Mesendoderm (in vitro differentiated cells): ENCODE data around the gene SLC35A1. TPM values are rescaled to one million over a fixed set of nuclear protein-coding genes. Genes with fewer than 3 reads are reported as not detected.

Source experiments
- DNase-seq: peaks from one replicate; pipeline ENCODE4 v3.0.0; 2013
- H2AK5ac ChIP-seq: 2 replicates; pipeline ENCODE4 v1.6.1; 2013; ENCODE audit warnings: low read length, inconsistent platforms
- H2BK120ac ChIP-seq: 2 replicates; pipeline ENCODE4 v1.6.1; 2013; ENCODE audit warnings: low read depth, mild to moderate bottlenecking, low read length, moderate library complexity, mixed read lengths
- H2BK15ac ChIP-seq: replicated peaks from 2 replicates; pipeline ENCODE4 v1.6.1; 2013; ENCODE audit warnings: low read depth, mild to moderate bottlenecking, moderate library complexity
- H2BK5ac ChIP-seq: 2 replicates; pipeline ENCODE4 v1.6.1; 2013; ENCODE audit warnings: low read length, inconsistent platforms
- H3K18ac ChIP-seq: 2 replicates; pipeline ENCODE4 v1.6.1; 2013; ENCODE audit warnings: mild to moderate bottlenecking, low read length, mixed read lengths
- H3K23ac ChIP-seq: one replicate; pipeline ENCODE4 v1.6.1; 2013; ENCODE audit warnings: low read length
- H3K27ac ChIP-seq: 2 replicates; pipeline ENCODE4 v1.5.1; 2013; ENCODE audit warnings: low read depth, mild to moderate bottlenecking, inconsistent platforms, low read length, moderate library complexity
- H3K27me3 ChIP-seq: 2 replicates; pipeline ENCODE4 v1.6.1; 2013; ENCODE audit warnings: low read length, control low read depth, mild to moderate bottlenecking, inconsistent platforms; ENCODE audit not compliant: insufficient read depth, poor library complexity
- H3K36me3 ChIP-seq: 2 replicates; pipeline ENCODE4 v1.6.1; 2013; ENCODE audit warnings: low read length, inconsistent platforms; ENCODE audit not compliant: control insufficient read depth, insufficient read depth
- H3K4ac ChIP-seq: one replicate; pipeline ENCODE4 v1.6.1; 2013; ENCODE audit warnings: low read depth, mild to moderate bottlenecking, low read length, moderate library complexity
- H3K4me1 ChIP-seq: 2 replicates; pipeline ENCODE4 v1.6.1; 2013; ENCODE audit warnings: low read depth, low read length, inconsistent platforms; ENCODE audit not compliant: control insufficient read depth
- H3K4me2 ChIP-seq: 2 replicates; pipeline ENCODE4 v1.6.1; 2013; ENCODE audit warnings: low read length
- H3K4me3 ChIP-seq: 2 replicates; pipeline ENCODE4 v1.5.1; 2013; ENCODE audit warnings: mild to moderate bottlenecking, low read length
- H3K56ac ChIP-seq: one replicate; pipeline ENCODE4 v1.6.1; 2013; ENCODE audit warnings: low read length
- H3K79me1 ChIP-seq: 2 replicates; pipeline ENCODE4 v1.6.1; 2013; ENCODE audit warnings: low read length, inconsistent platforms
- H3K79me2 ChIP-seq: 2 replicates; pipeline ENCODE4 v1.6.1; 2013; ENCODE audit warnings: mild to moderate bottlenecking, low read length; ENCODE audit not compliant: control insufficient read depth, insufficient read depth
- H3K9ac ChIP-seq: 2 replicates; pipeline ENCODE4 v1.6.1; 2013; ENCODE audit warnings: low read length, inconsistent platforms
- H4K5ac ChIP-seq: one replicate; pipeline ENCODE4 v1.6.1; 2013; ENCODE audit warnings: low read length
- H4K8ac ChIP-seq: one replicate; pipeline ENCODE4 v1.6.1; 2013; ENCODE audit warnings: low read depth, mild to moderate bottlenecking, control low read depth, low read length, moderate library complexity
- WGBS: extraction: QIAGEN DNeasy Blood & Tissue Kit; methylation state at CpG from one replicate; pipeline ENCODE4 v1.1.7; 2013; ENCODE audit warnings: low lambda C conversion rate, missing lambda C conversion rate; ENCODE audit not compliant: insufficient coverage; ENCODE audit errors: extremely low coverage; 5-methylcytosine and 5-hydroxymethylcytosine counted together
- polyA plus RNA-seq, 2 experiments: library from polyadenylated mRNA; stranded (reverse); fragments of 200-250 nt; gene quantifications; one replicate each; pipeline ENCODE4 v1.2.3, GENCODE V29; 2013

The SLC35A1 gene
- 3.0 TPM for polyA plus RNA-seq (2013, experiment 1 of 2)
- polyA plus RNA-seq (2013, experiment 2 of 2) = 3.3 TPM

DNA sequence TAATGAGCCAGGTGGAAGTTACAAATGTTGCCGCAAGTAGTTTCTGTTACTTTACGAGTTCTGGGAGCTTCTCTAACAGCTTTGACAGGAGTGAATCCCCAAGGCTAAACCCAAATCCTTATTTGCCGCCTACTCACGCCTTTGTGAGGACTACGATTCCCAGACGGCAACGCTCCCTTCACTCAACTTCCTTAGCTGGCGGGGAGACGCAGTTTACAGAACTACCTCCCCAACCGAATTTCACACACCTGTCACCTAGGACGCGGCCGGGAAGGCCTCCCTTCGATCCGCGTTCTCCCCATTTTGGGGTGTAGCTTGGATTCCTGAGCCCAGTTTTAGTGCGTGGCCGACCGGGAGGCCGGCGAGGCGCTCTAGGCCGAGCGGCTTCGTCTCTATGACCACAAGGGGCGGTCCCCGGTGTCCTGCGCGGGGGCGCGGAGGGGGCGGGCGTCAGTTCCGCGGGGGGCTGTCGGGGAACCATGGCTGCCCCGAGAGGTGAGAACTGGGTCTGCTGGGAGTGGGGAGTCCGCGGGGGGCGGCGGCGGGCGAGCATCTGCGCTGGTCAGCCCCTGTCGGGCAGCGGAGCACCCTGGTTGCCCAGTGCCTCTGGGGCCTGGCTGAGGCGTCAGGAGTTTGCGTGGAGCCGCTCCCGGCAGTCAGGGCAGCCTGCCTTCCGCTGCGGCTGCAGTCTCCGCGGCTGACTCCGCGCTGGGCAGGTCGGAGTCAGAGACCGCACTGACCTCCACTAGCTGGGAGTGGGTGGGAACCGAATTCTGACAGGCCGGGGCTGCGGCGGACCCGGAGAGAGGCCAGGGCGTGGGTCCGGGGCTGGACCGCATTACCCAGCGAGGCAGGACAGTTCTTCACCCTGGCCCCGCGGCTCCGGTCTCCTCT is at the start of gene SLC35A1:
Gene SLC35A1, plus strand, starts transcription at position 450 of the 894 bp plus-strand sequence. Its CDS starts 30 bp downstream, at position 480.
- Histone ChIP-seq H3K4me1 (no peaks in the 10 kb centered on the region), H3K9ac (peak within 1 kb of the TSS; percentile 93), H3K4ac (no peak within 1 kb of the TSS), H3K27ac (peak within 1 kb of the TSS; percentile 56), H3K79me1 (no peaks in the 10 kb centered on the region), H2BK120ac (no peak within 1 kb of the TSS), H4K5ac (no peak within 1 kb of the TSS), H3K27me3 (no peaks in the 10 kb centered on the region), H3K18ac (peak within 1 kb of the TSS; percentile 23), H2BK15ac (no peak within 1 kb of the TSS), H2BK5ac (peak within 1 kb of the TSS; percentile 94), H3K23ac (no peak within 1 kb of the TSS), H3K4me3 (peak within 1 kb of the TSS; percentile 94), H3K56ac (peak within 1 kb of the TSS; percentile 99), H3K4me2 (peak within 1 kb of the TSS; percentile 76), H4K8ac (no peak within 1 kb of the TSS), H3K79me2 (no peaks in the 10 kb centered on the region), H3K36me3 (no peaks in the 10 kb centered on the region), H2AK5ac (no peak within 1 kb of the TSS)
- DNase-seq = peak; percentile 89
- WGBS = no CpG with 5 or more reads among the region's 70 CpGs

DNA sequence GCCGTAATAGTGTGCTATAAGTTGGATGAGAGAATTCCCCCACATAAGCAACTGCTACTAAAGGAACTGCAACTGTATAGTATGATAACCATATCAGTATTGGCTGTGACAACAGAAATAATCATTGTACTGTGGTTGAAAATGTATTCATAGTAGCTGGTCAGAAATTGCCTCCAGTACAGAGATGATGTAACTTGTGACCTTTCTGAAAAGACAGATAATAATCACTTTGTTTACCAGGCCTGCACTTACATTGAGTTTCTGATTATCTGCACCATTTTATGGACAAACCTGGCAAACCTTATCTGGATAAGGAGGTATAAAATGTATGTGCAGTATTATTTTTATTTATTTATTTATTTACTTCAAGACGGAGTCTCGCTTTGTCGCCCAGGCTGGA is 46.0 kb upstream of the SLC35A1 start:
- no peak overlapping the region for H3K9ac ChIP-seq
- WGBS = no CpG with 5 or more reads among the region's 4 CpGs

DNA sequence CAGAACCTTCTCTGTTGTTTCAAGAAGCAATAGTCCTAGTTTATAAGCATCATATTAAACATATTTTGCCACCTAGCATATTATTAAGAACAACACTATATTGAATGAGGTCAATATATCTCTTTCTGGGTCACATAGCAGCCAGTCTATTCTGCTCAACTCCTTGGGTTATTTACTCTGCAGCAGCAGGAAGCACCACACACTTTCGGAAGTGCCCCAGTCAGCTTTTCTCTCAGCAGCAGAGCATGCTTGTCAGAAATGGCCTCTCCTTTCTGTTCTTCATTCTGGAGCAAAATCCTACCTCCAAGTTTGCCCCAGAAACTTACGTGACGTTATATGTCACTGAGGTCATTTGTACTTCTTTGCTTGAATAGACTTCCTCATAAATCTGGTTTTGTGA is 42.3 kb upstream of the SLC35A1 start:
- H3K4me3 ChIP-seq = no peak overlapping the region

More for the DNA sequence above, 46.0 kb upstream of the SLC35A1 start:
- no peak overlapping the region for H2BK15ac ChIP-seq
- no peak overlapping the region for H2BK120ac ChIP-seq
- H2BK5ac ChIP-seq = no peak overlapping the region
- H3K56ac ChIP-seq = no peak overlapping the region
- no peak overlapping the region for H3K4ac ChIP-seq
- no peak overlapping the region for H2AK5ac ChIP-seq
- H3K18ac ChIP-seq = no peak overlapping the region
- H3K4me3 ChIP-seq = no peak overlapping the region
- no peaks in the 10 kb centered on the region for H3K79me2 ChIP-seq
- H3K36me3 ChIP-seq = no peaks in the 10 kb centered on the region
- no peaks in the 10 kb centered on the region for H3K4me1 ChIP-seq
- no peaks in the 10 kb centered on the region for H3K27me3 ChIP-seq
- no peak overlapping the region for H3K23ac ChIP-seq
- H3K27ac ChIP-seq = no peak overlapping the region
- H4K5ac ChIP-seq = no peak overlapping the region
- DNase-seq = no peak
- H4K8ac ChIP-seq = no peak overlapping the region
- H3K79me1 ChIP-seq = no peaks in the 10 kb centered on the region
- H3K4me2 ChIP-seq = no peak overlapping the region

GRCh38 chr6:87431263-87431662 is 41.5 kb upstream of the SLC35A1 start:
- H3K36me3 ChIP-seq = no peaks in the 10 kb centered on the region
- H3K79me1 ChIP-seq = no peaks in the 10 kb centered on the region
- H3K9ac ChIP-seq = no peak overlapping the region
- no peak overlapping the region for H3K4me3 ChIP-seq
- H3K56ac ChIP-seq = no peak overlapping the region
- no peak overlapping the region for H3K4me2 ChIP-seq
- no peaks in the 10 kb centered on the region for H3K4me1 ChIP-seq
- no peaks in the 10 kb centered on the region for H3K79me2 ChIP-seq
- H2AK5ac ChIP-seq = no peak overlapping the region
- H2BK5ac ChIP-seq = no peak overlapping the region
- H3K18ac ChIP-seq = no peak overlapping the region
- no peaks in the 10 kb centered on the region for H3K27me3 ChIP-seq
- no peak overlapping the region for H3K23ac ChIP-seq
- H4K5ac ChIP-seq = no peak overlapping the region
- WGBS = no CpG with 5 or more reads among the region's 5 CpGs
- H2BK15ac ChIP-seq = no peak overlapping the region
- no peak overlapping the region for H3K27ac ChIP-seq
- no peak overlapping the region for H2BK120ac ChIP-seq
- H4K8ac ChIP-seq = no peak overlapping the region
- no peak for DNase-seq
- H3K4ac ChIP-seq = no peak overlapping the region

More for the DNA sequence above, 42.3 kb upstream of the SLC35A1 start:
- no peak overlapping the region for H3K9ac ChIP-seq
- no peak for DNase-seq
- H3K4ac ChIP-seq = no peak overlapping the region
- H2BK15ac ChIP-seq = no peak overlapping the region
- no peak overlapping the region for H4K5ac ChIP-seq
- H3K23ac ChIP-seq = no peak overlapping the region
- H2BK5ac ChIP-seq = no peak overlapping the region
- H3K27ac ChIP-seq = no peak overlapping the region
- H3K4me1 ChIP-seq = no peaks in the 10 kb centered on the region
- no peaks in the 10 kb centered on the region for H3K79me1 ChIP-seq
- no peaks in the 10 kb centered on the region for H3K27me3 ChIP-seq
- no peak overlapping the region for H2AK5ac ChIP-seq
- H3K4me2 ChIP-seq = no peak overlapping the region
- H2BK120ac ChIP-seq = no peak overlapping the region
- no peaks in the 10 kb centered on the region for H3K79me2 ChIP-seq
- H3K36me3 ChIP-seq = no peaks in the 10 kb centered on the region
- no CpG with 5 or more reads among the region's 3 CpGs for WGBS
- no peak overlapping the region for H3K18ac ChIP-seq
- no peak overlapping the region for H3K56ac ChIP-seq
- no peak overlapping the region for H4K8ac ChIP-seq

DNA sequence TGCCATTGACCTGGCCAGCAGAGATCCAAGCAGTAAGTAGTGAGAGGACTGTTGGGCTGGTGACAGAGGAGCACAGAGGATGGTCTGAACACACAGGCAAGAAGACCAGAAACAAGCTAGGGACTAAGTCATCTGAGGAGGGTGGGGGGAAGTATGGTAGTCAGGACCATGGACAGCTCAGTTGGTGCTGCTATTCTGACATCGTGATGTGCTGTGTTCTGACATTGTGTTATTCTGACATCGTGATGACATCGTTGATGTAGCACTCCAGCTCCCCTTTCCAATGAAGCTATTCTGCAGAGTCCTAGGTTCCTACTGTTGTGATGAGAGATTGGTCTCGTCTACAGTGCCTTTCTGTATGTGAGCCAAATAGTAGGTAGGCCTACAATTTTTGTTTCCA is 36.3 kb upstream of the SLC35A1 start:
- no peak overlapping the region for H2BK5ac ChIP-seq
- no CpG with 5 or more reads among the region's 4 CpGs for WGBS

More for the DNA sequence above, 36.3 kb upstream of the SLC35A1 start:
- H3K36me3 ChIP-seq = no peaks in the 10 kb centered on the region
- no peak overlapping the region for H2BK120ac ChIP-seq
- H2BK15ac ChIP-seq = no peak overlapping the region
- H3K79me2 ChIP-seq = no peaks in the 10 kb centered on the region
- no peaks in the 10 kb centered on the region for H3K79me1 ChIP-seq
- H3K27me3 ChIP-seq = no peaks in the 10 kb centered on the region
- H3K23ac ChIP-seq = no peak overlapping the region
- no peak overlapping the region for H4K8ac ChIP-seq
- no peaks in the 10 kb centered on the region for H3K4me1 ChIP-seq
- no peak overlapping the region for H3K4me3 ChIP-seq
- no peak overlapping the region for H3K4me2 ChIP-seq
- H2AK5ac ChIP-seq = no peak overlapping the region
- peak; percentile 89 for DNase-seq
- no peak overlapping the region for H3K9ac ChIP-seq
- no peak overlapping the region for H3K4ac ChIP-seq
- H4K5ac ChIP-seq = no peak overlapping the region
- no peak overlapping the region for H3K18ac ChIP-seq
- H3K56ac ChIP-seq = no peak overlapping the region
- H3K27ac ChIP-seq = no peak overlapping the region
